VCaP (cell line): ENCODE results near the gene RAD51B.

Source experiments
- H3K27ac ChIP-seq: fragments of 450-650 bp; 2 replicates; pipeline ENCODE4 v1.5.1; 2017
- TF ChIP-seq, protein P1 (sequence below): fragments of 450-650 bp; conservative IDR thresholded peaks from 2 replicates; pipeline ENCODE4 v1.5.1; 2017; ENCODE audit warnings: mild to moderate bottlenecking, moderate library complexity

The RAD51B gene

DNA sequence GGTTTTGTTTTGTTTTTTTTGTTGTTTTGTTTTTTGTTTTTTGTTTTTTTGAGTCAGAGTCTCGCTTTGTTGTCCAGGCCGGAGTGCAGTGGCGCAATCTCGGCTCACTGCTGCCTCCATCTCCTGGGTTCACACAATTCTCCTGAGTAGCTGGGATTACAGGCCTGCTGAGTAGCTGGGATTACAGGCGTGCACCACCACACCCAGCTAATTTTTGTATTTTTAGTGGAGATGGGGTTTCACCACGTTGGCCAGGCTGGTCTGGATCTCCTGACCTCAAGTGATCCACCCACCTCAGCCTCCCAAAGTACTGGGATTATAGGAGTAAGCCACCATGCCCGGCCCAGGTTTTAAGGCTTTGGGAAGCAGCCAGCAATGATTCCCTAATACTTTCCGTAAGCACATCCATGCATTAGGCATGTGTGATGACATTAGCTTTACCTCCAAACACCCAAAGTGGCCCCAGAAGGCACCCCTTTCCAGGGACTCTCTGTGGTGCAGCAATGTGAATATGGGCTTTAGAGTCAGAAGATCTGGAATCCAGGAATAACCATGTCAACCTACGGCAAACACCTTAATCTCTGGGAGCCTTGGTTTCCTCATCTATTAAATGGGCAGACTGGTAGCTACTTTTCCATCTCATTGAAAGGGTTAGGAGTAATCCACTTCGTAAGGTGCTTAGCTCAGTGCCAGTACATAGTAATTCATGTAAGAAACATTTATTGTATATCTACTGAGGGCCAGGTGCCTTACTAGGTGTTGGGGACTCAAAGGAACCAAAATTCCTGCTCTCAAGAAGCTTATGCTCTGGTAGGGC is 820.4 kb downstream of the RAD51B start:
- no peak overlapping the region for H3K27ac ChIP-seq
- TF ChIP-seq, protein P1, sequence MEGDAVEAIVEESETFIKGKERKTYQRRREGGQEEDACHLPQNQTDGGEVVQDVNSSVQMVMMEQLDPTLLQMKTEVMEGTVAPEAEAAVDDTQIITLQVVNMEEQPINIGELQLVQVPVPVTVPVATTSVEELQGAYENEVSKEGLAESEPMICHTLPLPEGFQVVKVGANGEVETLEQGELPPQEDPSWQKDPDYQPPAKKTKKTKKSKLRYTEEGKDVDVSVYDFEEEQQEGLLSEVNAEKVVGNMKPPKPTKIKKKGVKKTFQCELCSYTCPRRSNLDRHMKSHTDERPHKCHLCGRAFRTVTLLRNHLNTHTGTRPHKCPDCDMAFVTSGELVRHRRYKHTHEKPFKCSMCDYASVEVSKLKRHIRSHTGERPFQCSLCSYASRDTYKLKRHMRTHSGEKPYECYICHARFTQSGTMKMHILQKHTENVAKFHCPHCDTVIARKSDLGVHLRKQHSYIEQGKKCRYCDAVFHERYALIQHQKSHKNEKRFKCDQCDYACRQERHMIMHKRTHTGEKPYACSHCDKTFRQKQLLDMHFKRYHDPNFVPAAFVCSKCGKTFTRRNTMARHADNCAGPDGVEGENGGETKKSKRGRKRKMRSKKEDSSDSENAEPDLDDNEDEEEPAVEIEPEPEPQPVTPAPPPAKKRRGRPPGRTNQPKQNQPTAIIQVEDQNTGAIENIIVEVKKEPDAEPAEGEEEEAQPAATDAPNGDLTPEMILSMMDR = no peak

DNA sequence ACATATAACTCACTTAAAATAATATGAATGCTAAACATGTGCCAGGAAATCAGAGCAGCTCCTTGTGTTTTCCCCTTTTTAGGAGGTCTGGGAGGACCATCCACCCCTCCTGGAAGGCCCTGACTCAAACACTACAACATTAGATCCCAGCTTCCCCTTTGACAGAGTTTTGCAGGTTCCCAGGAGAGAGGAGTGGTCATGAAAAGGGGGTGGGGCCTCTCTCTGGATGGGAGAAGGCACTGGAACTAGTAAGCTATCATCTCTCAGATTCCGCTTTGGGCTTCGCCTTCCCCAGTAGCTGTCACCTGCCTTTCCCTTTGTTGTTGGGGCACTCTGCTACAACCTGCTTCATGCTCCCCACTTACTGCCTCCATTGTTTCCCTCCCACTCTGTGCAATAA is 824.1 kb downstream of the RAD51B start:
- TF ChIP-seq, protein P1 = no peak
- H3K27ac ChIP-seq = no peak overlapping the region

DNA sequence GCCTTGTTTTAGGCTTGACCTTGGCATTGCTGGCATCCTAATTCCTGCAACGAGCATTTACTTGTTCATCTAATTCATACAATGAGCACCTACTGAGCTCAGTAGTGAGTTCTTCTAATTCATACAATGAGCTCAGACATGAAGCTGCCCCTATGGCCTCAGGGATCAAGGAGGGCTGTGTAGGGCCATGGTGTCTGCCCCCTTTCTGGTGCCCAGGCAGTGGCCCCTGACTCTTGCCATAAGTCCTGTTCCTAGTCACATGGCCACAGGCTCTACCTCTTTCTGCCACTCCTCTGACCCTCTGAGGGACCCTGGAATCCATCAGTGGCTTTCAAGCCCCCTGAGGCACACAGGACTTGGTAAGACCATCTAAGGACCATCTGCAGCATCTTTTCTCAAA is 824.5 kb downstream of the RAD51B start:
- TF ChIP-seq, protein P1 = no peak
- H3K27ac ChIP-seq = no peak overlapping the region

DNA sequence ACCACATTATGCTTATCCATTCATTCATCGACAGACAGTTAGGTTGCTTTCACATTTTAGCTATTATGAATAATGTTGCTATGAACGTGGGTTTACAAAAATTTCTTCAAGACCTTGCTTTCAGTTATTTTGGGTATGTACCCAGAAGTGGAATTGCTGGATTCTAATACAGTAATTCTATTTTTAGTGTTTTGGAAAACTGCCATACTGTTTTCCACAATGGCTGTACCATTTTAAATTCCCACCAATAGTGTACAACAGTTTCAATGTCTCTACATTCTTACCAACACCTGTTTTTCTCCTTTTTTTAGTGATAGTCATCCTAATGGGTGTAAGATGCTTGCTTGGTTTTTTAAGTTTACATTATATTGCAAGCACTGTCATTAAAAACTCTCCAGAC is 825.8 kb downstream of the RAD51B start:
- TF ChIP-seq, protein P1 = no peak

DNA sequence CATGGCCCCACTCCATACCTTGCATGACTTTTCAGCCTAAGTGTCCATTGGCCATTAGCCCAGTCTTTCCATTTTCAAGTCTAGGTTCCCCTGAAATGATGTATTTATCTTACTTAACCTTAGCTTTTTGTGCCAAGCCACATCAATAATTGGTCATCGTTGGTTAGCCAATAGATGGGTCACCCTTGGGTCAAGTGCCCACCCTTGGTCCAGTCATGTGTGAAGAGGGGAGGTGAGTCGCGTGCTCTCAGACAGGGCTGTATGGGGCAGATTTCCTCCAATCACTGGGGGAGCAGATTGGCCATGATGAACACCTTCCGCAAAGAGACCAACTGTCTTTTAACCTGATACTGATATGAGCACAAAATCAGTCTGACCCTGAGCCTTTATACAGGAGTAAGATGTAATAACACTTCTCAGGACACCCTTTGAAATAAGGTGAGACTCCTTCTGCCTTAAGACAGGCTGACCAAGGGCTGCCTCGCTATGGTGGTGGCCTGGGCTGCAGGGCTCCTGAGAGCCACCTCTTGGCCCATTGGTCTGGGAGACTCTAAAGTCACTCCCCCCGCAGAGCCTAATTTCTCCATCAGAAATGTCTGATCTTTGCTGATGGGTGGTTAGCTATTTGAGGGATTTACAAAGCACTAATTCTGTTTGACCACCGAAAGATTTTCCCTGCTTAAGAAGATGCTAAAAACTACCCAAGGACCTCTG is 830.1 kb downstream of the RAD51B start:
- TF ChIP-seq, protein P1 = no peak
- no peak overlapping the region for H3K27ac ChIP-seq

More for the DNA sequence above, 825.8 kb downstream of the RAD51B start:
- H3K27ac ChIP-seq = no peak overlapping the region

DNA sequence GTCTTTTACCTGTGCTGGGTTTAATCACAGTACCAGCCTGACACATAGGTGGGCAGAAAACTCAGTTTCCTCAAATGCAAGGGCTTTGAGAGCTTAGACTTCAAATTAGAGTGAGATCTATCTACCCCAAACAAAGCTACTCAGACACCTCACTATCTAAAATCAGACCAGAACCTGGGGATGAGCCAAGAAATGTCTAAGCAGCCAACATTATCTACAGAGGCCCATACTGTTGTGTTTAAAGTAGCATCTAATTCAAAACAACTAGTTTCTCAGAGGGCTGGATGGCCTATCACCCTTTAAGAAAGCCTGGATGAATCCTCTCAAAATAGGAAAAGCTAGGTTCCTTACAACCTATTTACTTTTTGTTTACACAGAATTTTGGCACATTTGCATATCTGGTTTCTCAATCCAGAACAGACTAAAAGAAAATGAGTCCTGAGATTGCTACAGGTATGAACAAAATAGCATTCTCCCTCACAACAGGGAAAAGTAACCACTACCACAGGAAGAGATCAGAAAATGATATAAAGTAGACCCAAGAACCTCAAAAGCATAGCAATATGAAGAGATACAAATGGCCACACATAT is 830.9 kb downstream of the RAD51B start:
- TF ChIP-seq, protein P1 = no peak
- H3K27ac ChIP-seq = no peak overlapping the region

DNA sequence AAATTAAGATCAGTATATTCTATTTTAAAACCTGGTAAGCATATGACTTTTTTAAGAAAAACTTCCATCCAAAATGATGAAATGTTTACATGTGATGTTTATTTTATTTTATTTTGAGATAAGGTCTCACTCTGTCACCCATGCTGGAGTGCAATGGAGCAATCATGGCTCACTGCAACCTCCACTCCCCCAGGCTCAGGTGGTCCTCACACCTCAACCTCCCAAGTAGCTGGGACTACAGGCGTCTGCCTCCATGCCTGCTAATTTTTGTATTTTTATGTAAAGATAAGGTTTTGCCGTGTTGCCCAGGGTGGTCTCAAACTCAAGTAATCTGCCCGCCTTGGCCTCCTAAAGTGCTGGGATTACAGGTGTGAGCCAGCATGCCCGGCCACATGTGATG is 831.5 kb downstream of the RAD51B start:
- no peak overlapping the region for H3K27ac ChIP-seq
- TF ChIP-seq, protein P1 = no peak
